Osteoblast (primary cell): ENCODE measurements around the gene MICALL1. TPM values are rescaled to one million over a fixed set of nuclear protein-coding genes. Genes with fewer than 3 reads are reported as not detected.
A peak's percentile ranks its signal among the peaks of the same experiment; 100 is the strongest.
"Not testable (repeated sequence)": the region's sequence is repeated elsewhere in the genome, so short reads cannot be mapped to it uniquely, and the experiment has no call there.

Experiments
- DNase-seq: peaks from one replicate; pipeline ENCODE4 v3.0.0; 2011; ENCODE audit warnings: low spot score, mixed read lengths; ENCODE audit not compliant: insufficient read length; ENCODE audit errors: missing footprints
- H2AFZ ChIP-seq: 2 replicates; pipeline ENCODE4 v1.6.0; 2011; ENCODE audit warnings: mild to moderate bottlenecking, low read length
- H3K27ac ChIP-seq: 2 replicates; pipeline ENCODE4 v1.5.1; 2011; ENCODE audit warnings: mild to moderate bottlenecking, low read depth, low read length, moderate library complexity
- H3K27me3 ChIP-seq: 2 replicates; pipeline ENCODE4 v1.6.0; 2012; ENCODE audit warnings: mild to moderate bottlenecking, control low read depth, inconsistent platforms, low read length, moderate library complexity; ENCODE audit not compliant: insufficient read depth
- H3K36me3 ChIP-seq: 2 replicates; pipeline ENCODE4 v1.5.1; 2011; ENCODE audit warnings: mild to moderate bottlenecking, low read length, control low read depth, moderate library complexity; ENCODE audit not compliant: insufficient read depth
- H3K4me1 ChIP-seq: 2 replicates; pipeline ENCODE4 v1.5.1; 2011; ENCODE audit warnings: mild to moderate bottlenecking, low read length, control low read depth, moderate library complexity; ENCODE audit not compliant: insufficient read depth
- H3K4me2 ChIP-seq: 2 replicates; pipeline ENCODE4 v1.6.0; 2011; ENCODE audit warnings: mild to moderate bottlenecking, low read length; ENCODE audit not compliant: insufficient read depth
- H3K4me3 ChIP-seq: fragments of 200-600 bp; sonication (generic); 3 replicates; pipeline ENCODE4 v1.5.1; 2012; ENCODE audit warnings: mild to moderate bottlenecking, low read length, inconsistent platforms; ENCODE audit not compliant: insufficient read depth
- H3K79me2 ChIP-seq: 2 replicates; pipeline ENCODE4 v1.6.0; 2012; ENCODE audit warnings: mild to moderate bottlenecking, low read length, control low read depth, inconsistent platforms; ENCODE audit not compliant: insufficient read depth
- H3K9me3 ChIP-seq: 2 replicates; pipeline ENCODE4 v1.5.1; 2011; ENCODE audit warnings: low read depth, low read length, control low read depth
- H4K20me1 ChIP-seq: 2 replicates; pipeline ENCODE4 v1.6.0; 2012; ENCODE audit warnings: mild to moderate bottlenecking, low read length, control low read depth; ENCODE audit not compliant: insufficient read depth
- total RNA-seq: library from RNA; depleted of rRNA; stranded (reverse); fragments of >200 nt; gene quantifications from 2 replicates; pipeline ENCODE4 v1.2.3, GENCODE V29; 2012
- TF ChIP-seq, protein P1 (sequence below): IDR thresholded peaks from 2 replicates; pipeline ENCODE4 v1.5.1; 2011; ENCODE audit warnings: mild to moderate bottlenecking, low read depth, low read length, moderate library complexity; ENCODE audit errors: extremely low read depth

Gene MICALL1
- total RNA-seq, 1 donor, result 36.9 TPM

DNA sequence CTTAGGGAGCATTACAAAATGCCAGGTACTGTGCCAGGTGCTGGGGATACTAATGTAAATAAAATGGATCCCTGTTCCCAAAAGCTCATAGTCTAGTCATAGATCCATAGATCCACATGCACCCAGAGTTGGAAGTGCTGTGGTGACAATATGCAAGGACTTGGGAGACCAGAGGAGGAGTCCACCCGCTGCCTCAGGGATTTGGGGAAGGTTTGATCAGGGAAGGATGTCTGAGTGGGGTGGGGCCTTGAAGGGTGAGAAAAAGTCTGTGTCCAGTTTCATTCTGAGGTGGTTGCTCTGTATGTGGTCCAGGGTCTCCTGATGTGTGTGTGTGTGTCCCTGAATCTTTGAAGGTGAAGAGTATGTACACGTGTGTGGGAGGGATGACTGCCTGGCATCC is 69.1 kb downstream of the MICALL1 start:
- no peaks in the 10 kb centered on the region for H3K4me1 ChIP-seq
- H3K27ac ChIP-seq, result no peak overlapping the region
- H4K20me1 ChIP-seq, result no peaks in the 10 kb centered on the region
- no peak overlapping the region for H3K4me2 ChIP-seq
- no peaks in the 10 kb centered on the region for H3K9me3 ChIP-seq
- no peak overlapping the region for H2AFZ ChIP-seq
- no peaks in the 10 kb centered on the region for H3K79me2 ChIP-seq
- no peaks in the 10 kb centered on the region for H3K27me3 ChIP-seq
- no peak overlapping the region for H3K4me3 ChIP-seq
- TF ChIP-seq, protein P1, sequence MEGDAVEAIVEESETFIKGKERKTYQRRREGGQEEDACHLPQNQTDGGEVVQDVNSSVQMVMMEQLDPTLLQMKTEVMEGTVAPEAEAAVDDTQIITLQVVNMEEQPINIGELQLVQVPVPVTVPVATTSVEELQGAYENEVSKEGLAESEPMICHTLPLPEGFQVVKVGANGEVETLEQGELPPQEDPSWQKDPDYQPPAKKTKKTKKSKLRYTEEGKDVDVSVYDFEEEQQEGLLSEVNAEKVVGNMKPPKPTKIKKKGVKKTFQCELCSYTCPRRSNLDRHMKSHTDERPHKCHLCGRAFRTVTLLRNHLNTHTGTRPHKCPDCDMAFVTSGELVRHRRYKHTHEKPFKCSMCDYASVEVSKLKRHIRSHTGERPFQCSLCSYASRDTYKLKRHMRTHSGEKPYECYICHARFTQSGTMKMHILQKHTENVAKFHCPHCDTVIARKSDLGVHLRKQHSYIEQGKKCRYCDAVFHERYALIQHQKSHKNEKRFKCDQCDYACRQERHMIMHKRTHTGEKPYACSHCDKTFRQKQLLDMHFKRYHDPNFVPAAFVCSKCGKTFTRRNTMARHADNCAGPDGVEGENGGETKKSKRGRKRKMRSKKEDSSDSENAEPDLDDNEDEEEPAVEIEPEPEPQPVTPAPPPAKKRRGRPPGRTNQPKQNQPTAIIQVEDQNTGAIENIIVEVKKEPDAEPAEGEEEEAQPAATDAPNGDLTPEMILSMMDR, result no peak
- H3K36me3 ChIP-seq, result no peaks in the 10 kb centered on the region
- no peak for DNase-seq

DNA sequence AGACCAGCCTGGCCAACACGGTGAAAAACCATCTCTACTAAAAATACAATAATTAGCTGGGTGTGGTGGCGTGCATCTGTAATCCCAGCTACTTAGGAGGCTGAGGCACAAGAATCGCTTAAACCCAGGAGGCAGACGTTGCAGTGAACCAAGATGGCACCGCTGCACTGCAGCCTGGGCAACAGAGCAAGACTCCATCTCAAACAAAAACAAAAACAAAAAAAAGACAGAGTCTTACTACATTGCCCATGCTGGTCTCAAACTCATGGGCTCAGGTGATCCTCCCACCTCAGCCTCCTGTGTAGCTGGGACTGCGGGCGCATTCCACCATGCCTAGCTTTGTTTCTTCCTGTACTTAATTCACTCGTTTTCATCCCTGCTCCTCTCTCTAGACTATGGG is 69.9 kb downstream of the MICALL1 start:
- not testable (repeated sequence) for DNase-seq, H3K4me2 ChIP-seq, H3K27me3 ChIP-seq, H4K20me1 ChIP-seq, H3K27ac ChIP-seq, H3K36me3 ChIP-seq, H3K4me1 ChIP-seq, H2AFZ ChIP-seq, H3K9me3 ChIP-seq, H3K4me3 ChIP-seq, H3K79me2 ChIP-seq

DNA sequence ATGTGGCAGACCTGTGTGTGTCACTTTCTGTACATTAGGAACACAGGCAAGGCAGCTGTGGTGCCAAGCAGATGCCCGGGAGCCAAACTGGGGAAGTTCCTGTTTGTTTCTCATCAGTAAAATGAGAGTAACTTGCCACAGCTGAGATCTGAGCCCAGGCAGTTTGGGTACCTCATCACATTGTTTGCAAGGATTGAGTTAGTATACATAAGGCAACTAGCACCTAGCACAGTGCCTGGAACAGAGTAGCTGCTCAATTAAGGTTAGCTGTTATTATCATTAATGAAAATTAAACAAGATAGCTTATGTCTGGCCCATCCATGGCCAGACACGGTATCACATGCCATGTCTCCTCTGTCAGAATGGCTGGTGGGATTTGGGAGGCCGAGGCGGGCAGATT is 70.5 kb downstream of the MICALL1 start:
- H2AFZ ChIP-seq, result no peak overlapping the region
- H3K79me2 ChIP-seq, result no peaks in the 10 kb centered on the region
- no peaks in the 10 kb centered on the region for H3K9me3 ChIP-seq
- H4K20me1 ChIP-seq, result peaks cover under 1% of the 10 kb centered on the region
- H3K36me3 ChIP-seq, result no peaks in the 10 kb centered on the region
- H3K27me3 ChIP-seq, result no peaks in the 10 kb centered on the region
- TF ChIP-seq, protein P1, result no peak
- no peak overlapping the region for H3K4me3 ChIP-seq
- H3K4me1 ChIP-seq, result no peaks in the 10 kb centered on the region
- no peak overlapping the region for H3K4me2 ChIP-seq
- no peak overlapping the region for H3K27ac ChIP-seq
- peak; percentile 84 for DNase-seq

DNA sequence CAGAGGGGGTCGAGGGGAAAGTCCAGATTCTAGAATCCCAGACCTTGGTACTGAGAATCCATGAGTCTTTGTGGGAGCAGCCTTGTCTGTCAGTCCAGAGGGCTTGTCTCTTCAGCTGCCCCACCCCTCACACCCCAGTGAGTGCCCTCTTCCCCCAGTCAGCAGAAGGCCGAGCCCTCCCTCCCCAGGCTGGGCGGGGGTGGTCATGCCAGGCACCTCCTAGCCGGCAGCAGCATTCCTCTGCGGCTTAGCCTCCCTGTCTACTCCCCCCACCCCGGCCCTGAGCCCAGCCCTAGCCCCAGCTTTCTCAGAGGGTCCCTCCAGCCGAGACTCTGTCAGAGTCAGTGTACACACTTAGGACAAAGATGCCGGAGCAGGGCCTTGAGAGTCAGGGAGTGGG is 73.7 kb downstream of the MICALL1 start:
- H2AFZ ChIP-seq, result no peak overlapping the region
- H3K4me2 ChIP-seq, result no peak overlapping the region
- no peak overlapping the region for H3K27ac ChIP-seq

More for the DNA sequence above, 73.7 kb downstream of the MICALL1 start:
- Histone ChIP-seq H3K36me3 (no peaks in the 10 kb centered on the region), H3K79me2 (no peaks in the 10 kb centered on the region), H4K20me1 (peaks cover 5% of the 10 kb centered on the region), H3K4me3 (no peak overlapping the region), H3K27me3 (no peaks in the 10 kb centered on the region), H3K9me3 (no peaks in the 10 kb centered on the region), H3K4me1 (no peaks in the 10 kb centered on the region)
- peak; percentile 85 for DNase-seq
- TF ChIP-seq, protein P1, result no peak
